ENCODE measurements around the gene IFITM5. TPM values are rescaled to one million over a fixed set of nuclear protein-coding genes. Genes with fewer than 3 reads are reported as not detected.

IFITM5 gene
- total and polyA plus RNA-seq, 2 of the 4 experiments (the other 2 are of a cell fraction): not detected

- WGBS, 2 experiments (ENCODE audit: extremely low coverage in 2 of 2, insufficient read length in 1 of 2): no CpG with 5 or more reads among the region's 4 CpGs
Observed at GRCh38 chr11:336659-337198, 37.4 kb upstream of the IFITM5 start.

More at GRCh38 chr11:336659-337198, 37.4 kb upstream of the IFITM5 start:
- Histone ChIP-seq H2AK9ac (replicated peaks; ENCODE audit: low read depth, low read length, poor library complexity) (no peak overlapping the region), H3K9me3 (ENCODE audit: control insufficient read depth, insufficient read depth, low read length) (no peaks in the 10 kb centered on the region), H3K9ac (ENCODE audit: low read depth, low read length) (no peak overlapping the region), H2BK5ac (ENCODE audit: low read depth, low read length, poor library complexity, severe bottlenecking) (no peak overlapping the region), H3K27ac (ENCODE audit: insufficient read depth, low read length) (no peak overlapping the region), H2BK120ac (ENCODE audit: low read depth, low read length) (no peak overlapping the region), H3K9me1 (ENCODE audit: insufficient read depth, low read length) (no peaks in the 10 kb centered on the region), H4K5ac (ENCODE audit: low read depth, low read length) (peak overlapping the region; percentile 36; the same call in 1 of the 2 replicates), H3K56ac (ENCODE audit: extremely low read depth, insufficient read depth, low read length) (no peak overlapping the region), H3K79me1 (ENCODE audit: low read depth in 1 of 2, low read length in 2 of 2) (no peaks in the 10 kb centered on the region), H2BK15ac (ENCODE audit: low read depth, low read length) (no peak overlapping the region), H3K36me3 (ENCODE audit: control insufficient read depth, insufficient read depth, low read length) (no peaks in the 10 kb centered on the region), H3K18ac (ENCODE audit: low read depth, low read length) (no peak overlapping the region), H4K91ac (ENCODE audit: insufficient read depth, low read depth, low read length) (no peak overlapping the region), H3K4ac (ENCODE audit: low read depth, low read length) (no peak overlapping the region), H3K23ac (ENCODE audit: low read depth, low read length) (no peak overlapping the region), H3K4me2 (ENCODE audit: low read depth, low read length) (no peak overlapping the region), H2AFZ (replicated peaks; ENCODE audit: low read length, poor library complexity) (peak overlapping the region; percentile 40), H3K14ac (replicated peaks; ENCODE audit: low read depth, low read length) (no peak overlapping the region), H2BK20ac (ENCODE audit: low read depth, low read length) (no peak overlapping the region), H4K20me1 (ENCODE audit: insufficient read depth, low read length) (no peaks in the 10 kb centered on the region), H3K4me1 (ENCODE audit: control insufficient read depth, insufficient read depth, low read length) (peaks cover 5% of the 10 kb centered on the region), H4K8ac (ENCODE audit: low read depth in 2 of 2, low read length in 2 of 2) (no peak overlapping the region), H3K4me3 (ENCODE audit: insufficient read depth, low read depth, low read length) (no peak overlapping the region), H2AK5ac (ENCODE audit: low read depth, low read length) (no peak overlapping the region), H3K27me3 (ENCODE audit: control insufficient read depth, insufficient read depth, low read length) (peaks cover 3% of the 10 kb centered on the region)
- BruUV-seq (replicated peaks): no TSS peak
- CTCF ChIA-PET: no interaction called here
- intact Hi-C loops (cut with micrococcal nuclease): no loop called here
- POLR2A ChIA-PET (ENCODE audit: unreplicated experiment): no interaction called here
- DNase-seq (no peak), ATAC-seq (ENCODE audit: low read depth) (no peak)
- dilution Hi-C loops (cut with HindIII; ENCODE audit: low sequenced_read_pairs, unreplicated experiment): no loop called here
- TF ChIP-seq FOS (IDR thresholded peaks at IDR 0.05; ENCODE audit: low read depth, low read length) (no peak), MXI1 (IDR thresholded peaks at IDR 0.05; ENCODE audit: borderline replicate concordance, low read depth, low read length) (no peak), POLR2A (IDR thresholded peaks at IDR 0.05; ENCODE audit: low read depth, low read length) (no peak), RCOR1 (IDR thresholded peaks at IDR 0.05; ENCODE audit: insufficient replicate concordance, low read length) (no peak), MAZ (IDR thresholded peaks at IDR 0.05; ENCODE audit: borderline replicate concordance, low read depth, low read length) (no peak), SMC3 (IDR thresholded peaks at IDR 0.05; ENCODE audit: low read depth, low read length) (no peak), NFE2L2 (IDR thresholded peaks at IDR 0.05; ENCODE audit: low read depth, low read length) (no peak), CTCF (conservative IDR thresholded peaks at IDR 0.05; ENCODE audit: low read depth, low read length) (no peak), BHLHE40 (IDR thresholded peaks at IDR 0.05; ENCODE audit: low read depth, low read length) (no peak), USF2 (IDR thresholded peaks at IDR 0.05; ENCODE audit: low read depth, low read length) (no peak), CEBPB (IDR thresholded peaks at IDR 0.05; ENCODE audit: low read depth, low read length) (no peak)
- TF ChIP-seq, protein P1, sequence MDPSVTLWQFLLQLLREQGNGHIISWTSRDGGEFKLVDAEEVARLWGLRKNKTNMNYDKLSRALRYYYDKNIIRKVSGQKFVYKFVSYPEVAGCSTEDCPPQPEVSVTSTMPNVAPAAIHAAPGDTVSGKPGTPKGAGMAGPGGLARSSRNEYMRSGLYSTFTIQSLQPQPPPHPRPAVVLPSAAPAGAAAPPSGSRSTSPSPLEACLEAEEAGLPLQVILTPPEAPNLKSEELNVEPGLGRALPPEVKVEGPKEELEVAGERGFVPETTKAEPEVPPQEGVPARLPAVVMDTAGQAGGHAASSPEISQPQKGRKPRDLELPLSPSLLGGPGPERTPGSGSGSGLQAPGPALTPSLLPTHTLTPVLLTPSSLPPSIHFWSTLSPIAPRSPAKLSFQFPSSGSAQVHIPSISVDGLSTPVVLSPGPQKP (IDR thresholded peaks at IDR 0.05; ENCODE audit: borderline replicate concordance, low read depth, low read length): no peak
- in situ Hi-C loops (cut with MboI; ENCODE audit: low sequenced_read_pairs): no loop called here
